WERI-Rb-1 (cell line): ENCODE data around the gene PTPRG.

Experiments
- DNase-seq: peaks from one replicate; pipeline ENCODE4 v3.0.0-alpha.2; 2020
- H3K27ac ChIP-seq: fragments of 250-450 bp; sonication (Bioruptor Pico); 2 replicates; pipeline ENCODE4 v1.5.1; 2020; ENCODE audit warnings: mild to moderate bottlenecking, moderate library complexity
- H3K27me3 ChIP-seq: fragments of 250-450 bp; sonication (Bioruptor Pico); 2 replicates; pipeline ENCODE4 v1.5.1; 2021; ENCODE audit warnings: mild to moderate bottlenecking, low read depth, moderate library complexity; ENCODE audit not compliant: insufficient read depth, severe bottlenecking
- H3K36me3 ChIP-seq: fragments of 250-450 bp; sonication (Bioruptor Pico); 2 replicates; pipeline ENCODE4 v1.5.1; 2020; ENCODE audit warnings: mild to moderate bottlenecking, moderate library complexity
- H3K4me3 ChIP-seq: 2 replicates; pipeline ENCODE4 v1.5.1; 2011; ENCODE audit warnings: low read depth, mild to moderate bottlenecking, control low read depth, low read length
- H3K9me3 ChIP-seq: fragments of 250-450 bp; sonication (Bioruptor Pico); 2 replicates; pipeline ENCODE4 v1.5.1; 2021; ENCODE audit warnings: mild to moderate bottlenecking, moderate library complexity; ENCODE audit not compliant: severe bottlenecking
- CTCF ChIP-seq: IDR thresholded peaks from 2 replicates; pipeline ENCODE4 v1.5.1; 2011; ENCODE audit warnings: low read depth, mild to moderate bottlenecking, control low read depth, inconsistent platforms, low read length

PTPRG gene

GRCh38 chr3:62088472-62089104 is 527.2 kb downstream of the PTPRG start:
- TF ChIP-seq CTCF = no peak
- H3K27ac ChIP-seq = no peak overlapping the region
- no peaks in the 10 kb centered on the region for H3K9me3 ChIP-seq

GRCh38 chr3:62090066-62090465 is 528.7 kb downstream of the PTPRG start:
- H3K9me3 ChIP-seq = no peaks in the 10 kb centered on the region
- no peak overlapping the region for H3K4me3 ChIP-seq
- TF ChIP-seq CTCF = no peak
- DNase-seq = no peak
- no peaks in the 10 kb centered on the region for H3K36me3 ChIP-seq
- no peak overlapping the region for H3K27ac ChIP-seq
- no peaks in the 10 kb centered on the region for H3K27me3 ChIP-seq

More at GRCh38 chr3:62088472-62089104, 527.2 kb downstream of the PTPRG start:
- H3K27me3 ChIP-seq = no peaks in the 10 kb centered on the region
- no peak for DNase-seq
- H3K4me3 ChIP-seq = no peak overlapping the region
- no peaks in the 10 kb centered on the region for H3K36me3 ChIP-seq

- TF ChIP-seq CTCF = no peak
- no peaks in the 10 kb centered on the region for H3K9me3 ChIP-seq
- H3K36me3 ChIP-seq = no peaks in the 10 kb centered on the region
- no peak overlapping the region for H3K27ac ChIP-seq
- no peaks in the 10 kb centered on the region for H3K27me3 ChIP-seq
- no peak overlapping the region for H3K4me3 ChIP-seq
- no peak for DNase-seq
These were observed 529.1 kb downstream of the PTPRG start for GRCh38 chr3:62090519-62090918.

GRCh38 chr3:62093025-62093424 is 531.7 kb downstream of the PTPRG start:
- DNase-seq = no peak
- no peak for TF ChIP-seq CTCF
- H3K27me3 ChIP-seq = no peaks in the 10 kb centered on the region
- H3K36me3 ChIP-seq = no peaks in the 10 kb centered on the region
- no peak overlapping the region for H3K27ac ChIP-seq
- no peak overlapping the region for H3K4me3 ChIP-seq
- H3K9me3 ChIP-seq = no peaks in the 10 kb centered on the region

GRCh38 chr3:62094461-62094860 is 533.1 kb downstream of the PTPRG start:
- H3K27me3 ChIP-seq = no peaks in the 10 kb centered on the region
- H3K36me3 ChIP-seq = no peaks in the 10 kb centered on the region
- no peak overlapping the region for H3K4me3 ChIP-seq
- H3K9me3 ChIP-seq = no peaks in the 10 kb centered on the region
- no peak overlapping the region for H3K27ac ChIP-seq
- DNase-seq = no peak
- no peak for TF ChIP-seq CTCF

GRCh38 chr3:62095080-62095479 is 533.7 kb downstream of the PTPRG start:
- H3K27ac ChIP-seq = no peak overlapping the region
- DNase-seq = no peak
- no peak overlapping the region for H3K4me3 ChIP-seq
- TF ChIP-seq CTCF = no peak
- H3K36me3 ChIP-seq = no peaks in the 10 kb centered on the region
- H3K9me3 ChIP-seq = no peaks in the 10 kb centered on the region
- H3K27me3 ChIP-seq = no peaks in the 10 kb centered on the region
